Neuronal stem cell (in vitro differentiated cells): ENCODE results near the gene PIH1D2.
"Not testable (repeated sequence)": the region's sequence is repeated elsewhere in the genome, so short reads cannot be mapped to it uniquely, and the experiment has no call there.

ENCODE experiments used
- DNase-seq: peaks from one replicate; pipeline ENCODE4 v3.0.0-alpha.2; 2013; ENCODE audit warnings: low spot score
- H2AFZ ChIP-seq: one replicate; pipeline ENCODE4 v1.6.1; 2013; ENCODE audit warnings: mild to moderate bottlenecking, low read length, inconsistent platforms
- H2AK5ac ChIP-seq: 2 replicates; pipeline ENCODE4 v1.6.1; 2013; ENCODE audit warnings: low read depth, mild to moderate bottlenecking, inconsistent platforms, low read length, moderate library complexity, mixed read lengths
- H2BK120ac ChIP-seq: 2 replicates; pipeline ENCODE4 v1.6.1; 2013; ENCODE audit warnings: low read depth, mild to moderate bottlenecking, inconsistent platforms, low read length, moderate library complexity, mixed read lengths
- H2BK12ac ChIP-seq: one replicate; pipeline ENCODE4 v1.6.1; 2013; ENCODE audit warnings: low read length, inconsistent platforms
- H2BK15ac ChIP-seq: 2 replicates; pipeline ENCODE4 v1.6.1; 2013; ENCODE audit warnings: mild to moderate bottlenecking, low read length, inconsistent platforms, mixed read lengths
- H2BK5ac ChIP-seq: one replicate; pipeline ENCODE4 v1.6.1; 2013; ENCODE audit warnings: inconsistent platforms, mild to moderate bottlenecking, low read length, moderate library complexity
- H3K14ac ChIP-seq: one replicate; pipeline ENCODE4 v1.6.1; 2013; ENCODE audit warnings: low read length, inconsistent platforms
- H3K18ac ChIP-seq: 2 replicates; pipeline ENCODE4 v1.6.1; 2013; ENCODE audit warnings: low read length, inconsistent platforms
- H3K23ac ChIP-seq: 2 replicates; pipeline ENCODE4 v1.6.1; 2013; ENCODE audit warnings: low read depth, mild to moderate bottlenecking, mixed read lengths, low read length, inconsistent platforms; ENCODE audit not compliant: poor library complexity
- H3K27ac ChIP-seq: replicated peaks from 3 replicates; pipeline ENCODE4 v1.5.1; 2013; ENCODE audit warnings: low read length, inconsistent platforms
- H3K27me3 ChIP-seq, 3 experiments: 2 replicates each; pipeline ENCODE4 v1.6.1; 2013; ENCODE audit warnings: low read length in 3 of 3, mild to moderate bottlenecking in 2 of 3, inconsistent platforms in 1 of 3, low read depth in 1 of 3, mixed read lengths in 1 of 3, moderate library complexity in 1 of 3; ENCODE audit not compliant: control insufficient read depth in 3 of 3, insufficient read depth in 3 of 3
- H3K36me3 ChIP-seq, 2 donors: replicated peaks in 1 of 2; 2 replicates each; pipeline ENCODE4 v1.6.1; 2013; ENCODE audit warnings: low read length in 2 of 2; ENCODE audit not compliant: control insufficient read depth in 2 of 2, insufficient read depth in 2 of 2
- H3K4ac ChIP-seq: 2 replicates; pipeline ENCODE4 v1.6.1; 2013; ENCODE audit warnings: inconsistent platforms, mild to moderate bottlenecking, low read length, moderate library complexity
- H3K4me1 ChIP-seq, 2 donors: 1 replicate in 1 of 2; 2 replicates in 1 of 2; pipeline ENCODE4 v1.6.1; 2013; ENCODE audit warnings: low read length in 2 of 2, low read depth in 1 of 2; ENCODE audit not compliant: control insufficient read depth in 2 of 2, insufficient read depth in 1 of 2
- H3K4me2 ChIP-seq: one replicate; pipeline ENCODE4 v1.6.1; 2013; ENCODE audit warnings: mild to moderate bottlenecking, low read length, inconsistent platforms; ENCODE audit not compliant: insufficient read depth, poor library complexity, severe bottlenecking
- H3K4me3 ChIP-seq, 2 donors: 2 replicates each; pipeline ENCODE4 v1.5.1; 2013; ENCODE audit warnings: low read length in 2 of 2, mild to moderate bottlenecking in 2 of 2, inconsistent platforms in 1 of 2, moderate library complexity in 1 of 2
- H3K79me1 ChIP-seq: one replicate; pipeline ENCODE4 v1.6.1; 2013; ENCODE audit warnings: low read depth, mild to moderate bottlenecking, inconsistent platforms, low read length, moderate library complexity
- H3K9ac ChIP-seq: one replicate; pipeline ENCODE4 v1.6.1; 2013; ENCODE audit warnings: mild to moderate bottlenecking, low read depth, low read length, inconsistent platforms; ENCODE audit not compliant: poor library complexity
- H3K9me3 ChIP-seq, 2 donors: replicated peaks in 1 of 2; 2 replicates each; pipeline versions ENCODE3 to v1.6.1; 2013; ENCODE audit warnings: low read length in 2 of 2, mild to moderate bottlenecking in 2 of 2, inconsistent platforms in 1 of 2, low read depth in 1 of 2, mixed read lengths in 1 of 2, moderate library complexity in 1 of 2; ENCODE audit not compliant: control insufficient read depth in 2 of 2, insufficient read depth in 1 of 2
- H4K8ac ChIP-seq: one replicate; pipeline ENCODE4 v1.6.1; 2013; ENCODE audit warnings: low read depth, mild to moderate bottlenecking, inconsistent platforms, low read length, moderate library complexity
- H4K91ac ChIP-seq: one replicate; pipeline ENCODE4 v1.6.1; 2013; ENCODE audit warnings: low read length, low read depth, mild to moderate bottlenecking, inconsistent platforms; ENCODE audit not compliant: poor library complexity
- WGBS, 2 donors: extraction: QIAGEN DNeasy Blood & Tissue Kit; methylation state at CpG; one replicate each; pipeline ENCODE4 v1.1.7; 2013; ENCODE audit warnings: missing lambda C conversion rate in 2 of 2, mixed read lengths in 1 of 2; ENCODE audit not compliant: insufficient read length in 2 of 2, insufficient replicate concordance in 1 of 2; ENCODE audit errors: extremely low coverage in 2 of 2; 5-methylcytosine and 5-hydroxymethylcytosine counted together

The PIH1D2 gene

GRCh38 chr11:112095302-112095701 lies 21.5 kb upstream of the PIH1D2 start:
- H3K18ac ChIP-seq, H4K91ac ChIP-seq, H3K9me3 ChIP-seq, H3K14ac ChIP-seq, H4K8ac ChIP-seq, H2BK120ac ChIP-seq, H3K79me1 ChIP-seq, H2BK5ac ChIP-seq, H3K4me2 ChIP-seq, H2BK15ac ChIP-seq, DNase-seq, H3K23ac ChIP-seq, H3K4me3 ChIP-seq, H3K9ac ChIP-seq, H3K27ac ChIP-seq, H2BK12ac ChIP-seq, H2AFZ ChIP-seq, H3K27me3 ChIP-seq, H3K4me1 ChIP-seq, H2AK5ac ChIP-seq, H3K4ac ChIP-seq: not testable (repeated sequence)
- peaks cover 12 to 65% of the 10 kb centered on the region in 2 donors for H3K36me3 ChIP-seq
- no CpG with 5 or more reads among the region's 2 CpGs for WGBS, 2 donors

GRCh38 chr11:112087212-112087611 lies 13.4 kb upstream of the PIH1D2 start:
- H2BK12ac ChIP-seq: no peak overlapping the region
- peak overlapping the region; percentile 77 for H3K4me2 ChIP-seq
- peaks cover 5% of the 10 kb centered on the region for H3K79me1 ChIP-seq
- H4K91ac ChIP-seq: no peak overlapping the region
- no peak overlapping the region for H2AK5ac ChIP-seq
- peak overlapping the region; percentile 87 for H2AFZ ChIP-seq
- H3K9ac ChIP-seq: no peak overlapping the region
- H2BK15ac ChIP-seq: no peak overlapping the region
- no peak overlapping the region for H3K27ac ChIP-seq
- no CpG with 5 or more reads among the region's 10 CpGs for WGBS, 2 donors
- peak overlapping the region; percentile 87 to 91 for H3K4me3 ChIP-seq
- no peak overlapping the region for H3K4ac ChIP-seq
- H2BK5ac ChIP-seq: no peak overlapping the region
- no peaks in the 10 kb centered on the region for H3K9me3 ChIP-seq
- no peak overlapping the region for H3K14ac ChIP-seq
- H3K18ac ChIP-seq: no peak overlapping the region
- H2BK120ac ChIP-seq: no peak overlapping the region
- H3K27me3 ChIP-seq: no peaks in the 10 kb centered on the region
- H4K8ac ChIP-seq: no peak overlapping the region
- peaks cover 21 to 80% of the 10 kb centered on the region in 2 donors for H3K36me3 ChIP-seq
- no peak for DNase-seq
- no peak overlapping the region for H3K23ac ChIP-seq
- H3K4me1 ChIP-seq: peaks cover 0 to 6% of the 10 kb centered on the region in 2 donors

GRCh38 chr11:112086422-112087191 lies 12.8 kb upstream of the PIH1D2 start, which contains the start of the genes SDHD and TIMM8B:
TSS of gene SDHD (plus strand) at chr11:112086873. CDS start at chr11:112086908, 35 bp downstream.
TSS of gene TIMM8B (minus strand) at chr11:112086756. CDS start at chr11:112086723, 33 bp downstream.
- peak within 1 kb of the TSS; percentile 37 for H3K18ac ChIP-seq
- WGBS, 2 donors: no CpG with 5 or more reads among the region's 45 CpGs
- no peak within 1 kb of the TSS for H4K8ac ChIP-seq
- H3K4me2 ChIP-seq: peak within 1 kb of the TSS; percentile 78
- H3K4me1 ChIP-seq: peaks cover 0 to 6% of the 10 kb centered on the region in 2 donors
- no peak within 1 kb of the TSS for H2AK5ac ChIP-seq
- no peaks in the 10 kb centered on the region for H3K27me3 ChIP-seq
- H3K9me3 ChIP-seq: no peaks in the 10 kb centered on the region
- H3K14ac ChIP-seq: no peak within 1 kb of the TSS
- peaks cover 18 to 80% of the 10 kb centered on the region in 2 donors for H3K36me3 ChIP-seq
- H3K79me1 ChIP-seq: peaks cover 5% of the 10 kb centered on the region
- DNase-seq: peak; percentile 97
- peak within 1 kb of the TSS; percentile 87 for H2AFZ ChIP-seq
- H2BK12ac ChIP-seq: no peak within 1 kb of the TSS
- no peak within 1 kb of the TSS for H3K27ac ChIP-seq
- peak within 1 kb of the TSS; percentile 87 to 91 for H3K4me3 ChIP-seq
- H2BK120ac ChIP-seq: no peak within 1 kb of the TSS
- no peak within 1 kb of the TSS for H2BK15ac ChIP-seq
- H4K91ac ChIP-seq: peak within 1 kb of the TSS; percentile 44
- H3K9ac ChIP-seq: peak within 1 kb of the TSS; percentile 97
- peak within 1 kb of the TSS; percentile 29 for H3K23ac ChIP-seq
- H3K4ac ChIP-seq: no peak within 1 kb of the TSS
- H2BK5ac ChIP-seq: no peak within 1 kb of the TSS

- no CpG with 5 or more reads among the region's 19 CpGs for WGBS, 2 donors
These were observed 12.1 kb upstream of the PIH1D2 start for GRCh38 chr11:112085822-112086421.

More at GRCh38 chr11:112085822-112086421, 12.1 kb upstream of the PIH1D2 start:
- H2AFZ ChIP-seq: peak overlapping the region; percentile 87
- H3K4me2 ChIP-seq: peak overlapping the region; percentile 78
- peaks cover 14 to 75% of the 10 kb centered on the region in 2 donors for H3K36me3 ChIP-seq
- H4K91ac ChIP-seq: peak overlapping the region; percentile 44
- H3K27me3 ChIP-seq: no peaks in the 10 kb centered on the region
- H3K9me3 ChIP-seq: no peaks in the 10 kb centered on the region
- H4K8ac ChIP-seq: no peak overlapping the region
- H2BK12ac ChIP-seq: no peak overlapping the region
- no peak for DNase-seq
- H2AK5ac ChIP-seq: no peak overlapping the region
- peaks cover 0 to 6% of the 10 kb centered on the region in 2 donors for H3K4me1 ChIP-seq
- H3K9ac ChIP-seq: peak overlapping the region; percentile 97
- no peak overlapping the region for H3K14ac ChIP-seq
- H2BK120ac ChIP-seq: no peak overlapping the region
- peak overlapping the region; percentile 87 to 91 for H3K4me3 ChIP-seq
- H3K23ac ChIP-seq: peak overlapping the region; percentile 29
- H2BK15ac ChIP-seq: no peak overlapping the region
- H3K4ac ChIP-seq: no peak overlapping the region
- H3K27ac ChIP-seq: no peak overlapping the region
- H3K79me1 ChIP-seq: peaks cover 5% of the 10 kb centered on the region
- no peak overlapping the region for H2BK5ac ChIP-seq
- peak overlapping the region; percentile 20 for H3K18ac ChIP-seq
